Measurements from ENCODE around the gene FBXO33. TPM values are rescaled to one million over a fixed set of nuclear protein-coding genes. Genes with fewer than 3 reads are reported as not detected.
A peak's percentile ranks its signal among the peaks of the same experiment; 100 is the strongest.

Gene FBXO33
- total RNA-seq, 3 donors from 2014 or later: 8.6 to 9.9 (median 9.6) TPM

DNA sequence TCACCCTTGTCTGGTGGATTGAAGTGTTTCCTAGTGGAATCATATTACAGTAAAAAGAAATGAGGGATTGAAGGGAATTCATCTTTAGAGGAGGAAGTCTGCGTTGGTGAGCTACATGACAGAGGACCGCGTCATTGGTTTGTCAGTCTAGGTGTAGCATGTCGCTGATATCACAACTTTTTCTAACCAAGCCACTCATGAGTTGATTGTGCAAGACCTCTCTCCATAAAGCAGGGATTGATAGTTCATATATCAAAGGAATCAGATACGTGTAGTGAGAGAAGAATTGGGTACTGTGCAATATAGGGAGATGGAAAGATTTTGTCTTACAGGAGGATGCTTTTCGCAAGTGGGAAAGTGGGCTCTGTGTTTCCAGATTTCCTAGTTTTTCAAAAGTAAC is 3.0 kb upstream of the FBXO33 start:
- ATAC-seq (no peak), DNase-seq (no peak)
- H3K36me3 ChIP-seq (ENCODE audit: low read depth): no peaks in the 10 kb centered on the region
- intact Hi-C loops (cut with DNase I, micrococcal nuclease): no loop called here
- no peak for TF ChIP-seq CTCF (IDR thresholded peaks at IDR 0.05)
- H3K9me3 ChIP-seq: no peaks in the 10 kb centered on the region
- H3K4me3 ChIP-seq: no peak overlapping the region
- H3K4me1 ChIP-seq (ENCODE audit: low read depth): peaks cover 15% of the 10 kb centered on the region

GRCh38 chr14:39434401-39434800 is 2.2 kb upstream of the FBXO33 start:
- no peak for ATAC-seq
- intact Hi-C loops (cut with DNase I, micrococcal nuclease): no loop called here
- no peak overlapping the region for H3K4me3 ChIP-seq

GRCh38 chr14:39433452-39433813 is 1.2 kb upstream of the FBXO33 start:
- ATAC-seq (no peak), DNase-seq (peak in 1 of 3 donors; percentile 10)
- no peak for TF ChIP-seq CTCF (IDR thresholded peaks at IDR 0.05)
- no peaks in the 10 kb centered on the region for H3K9me3 ChIP-seq
- intact Hi-C loops (cut with DNase I, micrococcal nuclease): no loop called here
- peaks cover 24% of the 10 kb centered on the region for H3K4me1 ChIP-seq (ENCODE audit: low read depth)
- peak overlapping the region; percentile 95 for H3K4me3 ChIP-seq
- H3K36me3 ChIP-seq (ENCODE audit: low read depth): no peaks in the 10 kb centered on the region

More at GRCh38 chr14:39434401-39434800, 2.2 kb upstream of the FBXO33 start:
- Histone ChIP-seq H3K9me3 (no peaks in the 10 kb centered on the region), H3K4me1 (ENCODE audit: low read depth) (peaks cover 20% of the 10 kb centered on the region), H3K36me3 (ENCODE audit: low read depth) (no peaks in the 10 kb centered on the region)
- DNase-seq: no peak
- TF ChIP-seq CTCF (IDR thresholded peaks at IDR 0.05): no peak

GRCh38 chr14:39432619-39433451 is 602 bp upstream of the FBXO33 start:
- intact Hi-C loops (cut with DNase I, micrococcal nuclease): no loop called here
- Histone ChIP-seq H3K9me3 (no peaks in the 10 kb centered on the region), H3K36me3 (ENCODE audit: low read depth) (no peaks in the 10 kb centered on the region), H3K4me1 (ENCODE audit: low read depth) (peaks cover 26% of the 10 kb centered on the region), H3K4me3 (peak overlapping the region; percentile 95)
- no peak for TF ChIP-seq CTCF (IDR thresholded peaks at IDR 0.05)
- DNase-seq (peak; percentile 91 to 96 (median 95)), ATAC-seq (peak; percentile 90)

- H3K4me3 ChIP-seq: peak overlapping the region; percentile 95
- peak; percentile 60 to 83 (median 70) for DNase-seq
- TF ChIP-seq CTCF (IDR thresholded peaks at IDR 0.05): no peak
- intact Hi-C loops (cut with DNase I, micrococcal nuclease): no loop called here
- peaks cover 30% of the 10 kb centered on the region for H3K4me1 ChIP-seq (ENCODE audit: low read depth)
- no peaks in the 10 kb centered on the region for H3K36me3 ChIP-seq (ENCODE audit: low read depth)
- H3K9me3 ChIP-seq: no peaks in the 10 kb centered on the region
- ATAC-seq: peak; percentile 13
These were observed 636 bp downstream of the FBXO33 start for GRCh38 chr14:39431416-39432178.
